ENCODE measurements around the gene UNC5A.

DNA sequence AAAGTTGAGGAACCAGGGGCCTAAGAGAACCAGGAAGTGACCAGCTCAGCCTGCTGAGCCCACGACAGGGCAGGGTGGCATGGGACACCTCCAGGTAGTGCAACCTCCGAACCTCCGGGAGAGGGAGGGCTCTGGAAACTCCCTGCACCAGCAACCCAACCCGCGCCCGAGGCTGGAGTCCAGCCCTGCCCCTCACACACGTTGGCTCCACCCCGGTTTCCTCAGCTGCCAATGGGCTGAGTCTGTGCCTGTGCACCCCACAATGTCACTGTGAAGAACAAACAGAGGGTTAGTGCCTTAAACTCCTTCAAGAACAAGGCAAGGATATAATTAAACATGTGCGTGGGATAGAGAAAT, 17.0 kb upstream of the UNC5A start:
- TF ChIP-seq, protein P1, sequence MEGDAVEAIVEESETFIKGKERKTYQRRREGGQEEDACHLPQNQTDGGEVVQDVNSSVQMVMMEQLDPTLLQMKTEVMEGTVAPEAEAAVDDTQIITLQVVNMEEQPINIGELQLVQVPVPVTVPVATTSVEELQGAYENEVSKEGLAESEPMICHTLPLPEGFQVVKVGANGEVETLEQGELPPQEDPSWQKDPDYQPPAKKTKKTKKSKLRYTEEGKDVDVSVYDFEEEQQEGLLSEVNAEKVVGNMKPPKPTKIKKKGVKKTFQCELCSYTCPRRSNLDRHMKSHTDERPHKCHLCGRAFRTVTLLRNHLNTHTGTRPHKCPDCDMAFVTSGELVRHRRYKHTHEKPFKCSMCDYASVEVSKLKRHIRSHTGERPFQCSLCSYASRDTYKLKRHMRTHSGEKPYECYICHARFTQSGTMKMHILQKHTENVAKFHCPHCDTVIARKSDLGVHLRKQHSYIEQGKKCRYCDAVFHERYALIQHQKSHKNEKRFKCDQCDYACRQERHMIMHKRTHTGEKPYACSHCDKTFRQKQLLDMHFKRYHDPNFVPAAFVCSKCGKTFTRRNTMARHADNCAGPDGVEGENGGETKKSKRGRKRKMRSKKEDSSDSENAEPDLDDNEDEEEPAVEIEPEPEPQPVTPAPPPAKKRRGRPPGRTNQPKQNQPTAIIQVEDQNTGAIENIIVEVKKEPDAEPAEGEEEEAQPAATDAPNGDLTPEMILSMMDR (IDR thresholded peaks at IDR 0.05) = no peak
- no peak for TF ChIP-seq POLR2A (IDR thresholded peaks at IDR 0.05)
